ENCODE results near the gene KAZN. TPM values are rescaled to one million over a fixed set of nuclear protein-coding genes. Genes with fewer than 3 reads are reported as not detected.

The KAZN gene
- polyA plus RNA-seq, 3 donors, result 2.6 to 13.7 (median 10.8) TPM

- H3K27ac ChIP-seq (ENCODE audit: low read depth, low read length), result no peak overlapping the region
- WGBS, 3 donors, result 75 to 92% (median 81%) methylated on average over 5 to 7 of the region's 7 CpGs
Observed at GRCh38 chr1:14994148-14994547, 395.7 kb downstream of the KAZN start.

DNA sequence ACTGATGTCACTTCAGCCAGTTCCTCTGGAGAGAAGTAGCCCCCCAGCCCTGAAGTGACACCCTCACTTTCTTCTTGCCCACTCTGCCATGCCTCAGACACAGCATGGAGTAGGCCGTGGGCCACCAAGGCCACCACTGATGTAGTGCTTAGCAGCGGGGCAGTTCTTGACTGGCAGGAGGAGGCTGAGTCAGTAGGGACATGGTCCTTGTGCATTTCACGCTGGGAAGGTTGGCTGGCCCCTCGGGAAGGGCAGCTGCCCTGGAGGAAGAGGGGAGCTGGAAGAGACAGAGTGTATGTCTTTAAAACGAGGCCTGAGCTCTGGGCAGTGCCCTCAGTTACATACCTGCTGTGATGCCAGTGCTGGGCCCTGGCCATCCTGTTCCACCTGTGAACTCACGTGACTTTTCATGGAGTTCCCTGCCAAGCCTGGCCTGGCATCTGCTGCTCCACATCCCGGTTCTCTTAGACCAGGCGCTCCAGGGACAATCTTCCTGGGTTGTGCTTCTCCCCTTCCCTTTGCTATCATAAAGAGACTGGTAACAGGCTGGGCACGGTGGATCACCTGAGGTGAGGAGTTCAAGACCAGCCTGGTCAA, 396.5 kb downstream of the KAZN start:
- H3K27ac ChIP-seq (ENCODE audit: low read depth, low read length), result no peak overlapping the region
- WGBS, 3 donors, result 70 to 87% (median 85%) methylated on average over 9 of the region's 9 CpGs

DNA sequence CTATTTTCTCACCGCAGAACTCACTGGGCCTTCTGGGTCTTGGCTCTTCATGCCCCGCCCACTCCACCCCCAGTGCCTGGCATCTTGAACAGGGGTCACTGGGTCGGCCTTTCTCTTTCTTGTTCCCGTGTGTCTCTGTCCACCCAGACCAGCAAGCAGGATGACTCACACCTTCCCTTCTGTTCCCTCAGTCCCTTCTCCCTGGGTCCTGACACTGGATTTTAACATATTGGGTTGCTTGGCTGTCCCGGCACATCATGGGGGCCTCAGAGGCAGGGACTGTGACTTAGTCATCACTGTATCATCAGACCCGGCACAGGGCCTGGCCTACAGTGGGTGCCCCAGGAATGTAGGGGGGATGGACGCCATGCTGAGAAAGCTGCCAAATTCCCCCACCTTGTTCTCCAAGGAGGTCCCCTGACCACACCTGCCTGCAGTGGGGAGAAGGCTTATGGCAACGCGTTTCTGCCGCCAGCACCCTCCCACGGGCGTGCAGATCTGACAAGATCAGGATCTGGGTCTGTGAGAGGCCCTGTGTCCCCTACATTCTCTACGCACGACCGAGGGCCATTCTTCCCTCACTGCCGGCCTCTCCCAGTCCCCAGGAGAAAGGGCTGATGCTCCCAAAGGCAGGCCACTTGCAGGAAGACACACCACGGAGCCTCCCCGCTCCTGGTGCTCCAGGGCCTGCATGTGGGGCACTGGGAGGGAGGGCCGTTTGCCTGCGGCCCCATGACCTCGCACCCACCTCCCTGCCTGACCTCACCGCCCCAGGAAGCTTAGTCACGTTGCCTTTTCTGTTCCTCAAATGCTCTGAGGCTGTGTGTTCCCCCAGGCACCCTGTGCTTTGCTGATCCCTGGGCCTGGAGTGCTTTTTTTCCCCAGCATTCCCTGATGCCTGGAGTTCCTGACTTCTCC, 397.9 kb downstream of the KAZN start:
- H3K27ac ChIP-seq (ENCODE audit: low read depth, low read length), result no peak overlapping the region
- WGBS, 3 donors, result 58 to 80% (median 66%) methylated on average over 22 to 23 of the region's 23 CpGs

DNA sequence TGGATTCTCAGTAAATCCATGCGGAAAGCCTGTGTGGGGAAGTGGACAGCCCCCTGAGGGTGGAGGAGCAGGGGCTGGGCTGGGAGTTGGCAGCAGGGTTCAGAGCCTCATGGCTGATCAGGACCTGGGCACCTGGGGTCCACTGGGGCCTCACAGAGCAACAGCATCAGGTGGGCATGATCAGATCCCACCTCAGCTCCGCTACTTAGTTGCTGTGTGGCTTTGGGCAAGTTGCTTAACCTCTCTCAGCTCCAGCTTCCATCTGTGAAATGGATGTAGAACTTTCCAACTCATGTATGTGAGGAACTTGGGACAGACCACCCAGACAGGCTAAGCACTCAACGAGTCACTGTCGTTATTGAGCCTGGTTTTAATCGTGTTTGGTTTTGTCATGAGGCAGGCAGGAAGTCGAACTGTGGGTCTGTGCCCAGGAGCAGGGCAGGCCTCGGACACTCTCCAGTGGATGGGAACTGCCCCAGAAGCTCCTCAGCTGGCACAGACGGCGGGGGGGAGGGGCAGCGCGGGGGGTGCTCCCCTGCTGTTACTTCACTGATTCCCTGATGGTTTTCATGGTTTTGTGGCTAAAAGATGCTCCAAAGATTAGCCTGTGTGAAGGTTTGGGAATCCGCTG, 399.3 kb downstream of the KAZN start:
- 71 to 80% (median 77%) methylated on average over 12 of the region's 12 CpGs for WGBS, 3 donors

DNA sequence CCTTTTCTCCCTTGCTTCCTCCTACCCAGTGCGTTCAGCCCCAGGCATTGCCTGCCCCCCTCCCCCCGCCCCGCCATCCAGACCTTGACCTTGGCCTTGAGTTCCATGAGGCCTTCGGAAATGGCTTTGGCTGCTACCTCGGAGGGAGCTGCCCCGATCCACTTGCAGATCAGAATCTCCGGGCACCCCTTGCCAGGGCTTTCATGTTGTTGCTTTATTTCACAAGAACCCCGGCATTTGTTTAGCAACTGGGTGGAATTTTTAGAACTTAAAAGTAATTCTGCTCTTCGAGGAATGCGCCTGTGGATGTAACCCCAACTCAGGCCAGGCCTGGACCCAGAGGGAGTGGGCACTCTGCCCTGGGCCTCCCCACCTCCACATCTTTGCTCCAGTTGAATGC, 401.0 kb downstream of the KAZN start:
- no peak overlapping the region for H3K27ac ChIP-seq (ENCODE audit: low read depth, low read length)
- 66 to 74% (median 72%) methylated on average over 10 of the region's 10 CpGs for WGBS, 3 donors

More for the DNA sequence above, 399.3 kb downstream of the KAZN start:
- H3K27ac ChIP-seq (ENCODE audit: low read depth, low read length), result no peak overlapping the region

GRCh38 chr1:15000030-15000429, 401.5 kb downstream of the KAZN start:
- no peak overlapping the region for H3K27ac ChIP-seq (ENCODE audit: low read depth, low read length)
- WGBS, 3 donors, result 92 to 95% (median 92%) methylated on average over 4 of the region's 4 CpGs

DNA sequence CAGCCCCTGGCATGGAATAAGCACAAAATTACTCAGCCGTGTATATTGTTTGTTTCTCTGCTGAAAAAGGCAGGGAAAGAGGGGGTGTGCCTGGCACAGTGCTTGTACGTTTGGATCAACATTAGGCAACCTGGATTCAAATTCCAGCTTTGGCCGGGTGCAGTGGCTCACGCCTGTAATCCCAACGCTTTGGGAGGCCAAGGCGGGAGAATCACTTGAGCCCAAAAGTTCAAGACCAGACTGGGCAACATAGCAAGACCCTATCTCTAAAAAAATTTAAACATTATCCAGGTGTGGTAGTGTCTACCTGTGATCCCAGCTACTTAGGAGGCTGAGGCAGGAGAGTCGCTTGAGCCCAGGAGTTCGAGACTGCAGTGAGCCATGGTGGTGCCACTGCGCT, 402.2 kb downstream of the KAZN start:
- 93 to 95% (median 95%) methylated on average over 9 of the region's 9 CpGs for WGBS, 3 donors
- H3K27ac ChIP-seq (ENCODE audit: low read depth, low read length), result no peak overlapping the region

GRCh38 chr1:15001317-15001915, 402.9 kb downstream of the KAZN start:
- no peak overlapping the region for H3K27ac ChIP-seq (ENCODE audit: low read depth, low read length)
- WGBS, 3 donors, result 76 to 85% (median 77%) methylated on average over 11 to 12 of the region's 12 CpGs

DNA sequence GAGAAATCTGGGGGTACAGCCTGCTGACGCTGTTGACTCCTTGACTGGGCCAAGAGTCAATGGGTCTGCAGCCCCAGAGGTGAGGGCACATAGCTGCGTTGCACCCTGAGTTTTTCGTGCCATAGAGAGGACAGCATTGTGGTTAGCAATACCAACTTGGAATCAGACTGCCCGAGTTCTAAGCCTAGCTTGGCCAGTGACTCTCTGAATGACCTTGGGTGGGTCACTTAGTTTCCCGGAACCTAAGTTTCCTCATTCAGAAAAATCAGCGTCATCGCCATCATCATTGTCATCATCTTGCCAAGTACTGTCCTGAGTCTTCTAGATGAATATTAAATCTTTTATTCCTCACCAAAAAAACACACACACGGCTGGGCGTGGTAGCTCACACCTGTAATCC, 403.8 kb downstream of the KAZN start:
- no peak overlapping the region for H3K27ac ChIP-seq (ENCODE audit: low read depth, low read length)
- WGBS, 3 donors, result 83 to 90% (median 86%) methylated on average over 9 of the region's 9 CpGs

DNA sequence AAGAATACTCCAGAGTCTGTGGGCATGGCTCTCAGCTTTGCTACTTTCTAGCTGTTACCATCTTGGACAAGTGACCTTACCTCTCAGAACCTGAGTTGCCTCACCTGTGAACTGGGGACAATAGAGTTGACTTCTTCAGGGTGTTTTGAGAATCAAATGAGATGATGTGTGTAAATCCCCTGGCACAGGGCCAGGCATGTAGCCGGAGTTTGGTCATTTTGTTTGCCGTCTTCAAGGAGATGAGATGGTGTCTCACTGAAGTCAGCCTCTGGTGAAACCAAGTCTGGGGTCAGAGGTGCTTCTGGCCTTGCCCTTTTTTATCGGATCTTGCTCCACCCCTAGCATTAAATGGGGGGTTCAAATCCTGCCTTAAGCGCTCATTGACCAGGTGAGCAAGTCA, 405.9 kb downstream of the KAZN start:
- WGBS, 3 donors, result 67 to 75% (median 74%) methylated on average over 4 of the region's 4 CpGs
- no peak overlapping the region for H3K27ac ChIP-seq (ENCODE audit: low read depth, low read length)

DNA sequence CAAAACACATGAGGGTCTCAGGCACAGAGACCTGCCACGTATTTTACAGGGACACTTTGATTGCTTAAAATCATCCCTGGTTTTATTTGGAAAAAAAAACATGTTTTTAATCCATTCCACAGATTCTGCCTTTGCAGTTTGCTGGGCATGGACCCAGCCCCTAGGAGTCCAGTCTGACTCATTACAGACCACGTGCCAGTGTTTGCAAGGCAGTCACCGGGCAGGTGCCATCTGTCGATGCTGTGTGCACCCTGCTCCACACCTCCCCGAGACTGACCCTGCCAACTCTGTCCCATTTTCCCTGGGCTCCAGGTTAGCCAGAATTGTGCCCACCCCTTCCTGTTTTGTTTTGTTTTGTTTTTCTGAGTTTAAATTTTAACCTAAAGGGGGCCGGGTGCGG, 406.6 kb downstream of the KAZN start:
- WGBS, 3 donors, result 77 to 79% (median 79%) methylated on average over 7 of the region's 7 CpGs

DNA sequence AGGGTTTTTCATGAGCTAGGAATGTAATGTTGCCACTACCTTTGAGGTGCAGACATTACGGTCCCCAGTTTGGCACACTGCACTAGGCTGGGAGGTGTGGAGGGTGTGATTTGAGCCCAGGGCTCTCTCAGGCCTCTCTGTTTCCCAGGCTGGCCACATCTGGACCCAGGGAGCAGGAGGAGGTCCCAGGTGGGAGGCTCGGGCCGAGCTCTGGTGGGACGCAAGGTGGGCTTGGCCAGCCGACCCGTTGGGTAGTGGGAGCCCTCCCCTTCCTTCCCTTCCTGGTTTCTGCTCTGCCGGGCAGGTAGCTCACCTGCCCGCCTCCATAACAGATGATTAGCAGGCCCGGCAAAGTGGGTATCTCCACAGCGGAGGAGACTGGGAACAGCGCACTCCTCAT, 408.9 kb downstream of the KAZN start:
- no peak overlapping the region for H3K27ac ChIP-seq (ENCODE audit: low read depth, low read length)
- 77 to 80% (median 79%) methylated on average over 11 of the region's 11 CpGs for WGBS, 3 donors

More for the DNA sequence above, 406.6 kb downstream of the KAZN start:
- H3K27ac ChIP-seq (ENCODE audit: low read depth, low read length), result no peak overlapping the region

- no peak overlapping the region for H3K27ac ChIP-seq (ENCODE audit: low read depth, low read length)
- WGBS, 3 donors, result 45 to 67% (median 50%) methylated on average over 12 of the region's 12 CpGs
Observed at GRCh38 chr1:15007842-15008241, 409.4 kb downstream of the KAZN start.

GRCh38 chr1:15008783-15009729, 410.6 kb downstream of the KAZN start:
- 57 to 71% (median 60%) methylated on average over 19 of the region's 19 CpGs for WGBS, 3 donors
- no peak overlapping the region for H3K27ac ChIP-seq (ENCODE audit: low read depth, low read length)

DNA sequence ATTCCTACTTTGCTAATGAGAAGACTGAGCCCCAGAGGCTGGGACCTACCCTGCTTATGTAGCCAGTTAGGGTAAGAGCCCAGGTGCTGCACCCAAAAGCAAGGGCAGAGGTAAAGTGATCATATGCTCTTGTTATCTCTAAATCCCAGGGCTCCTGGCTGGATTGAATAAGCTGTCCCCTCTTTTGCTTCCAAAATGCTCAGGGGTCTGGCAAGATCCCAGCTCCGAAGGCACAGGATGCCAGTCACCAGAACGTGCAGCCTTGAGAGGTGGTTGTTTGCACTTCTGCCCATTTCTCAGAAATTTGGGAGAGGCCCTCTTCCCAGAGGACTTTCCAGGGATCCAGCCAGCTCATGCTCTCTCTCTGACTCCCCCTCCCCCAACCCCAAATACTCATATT, 412.7 kb downstream of the KAZN start:
- 50 to 68% (median 64%) methylated on average over 2 of the region's 2 CpGs for WGBS, 3 donors
- no peak overlapping the region for H3K27ac ChIP-seq (ENCODE audit: low read depth, low read length)

DNA sequence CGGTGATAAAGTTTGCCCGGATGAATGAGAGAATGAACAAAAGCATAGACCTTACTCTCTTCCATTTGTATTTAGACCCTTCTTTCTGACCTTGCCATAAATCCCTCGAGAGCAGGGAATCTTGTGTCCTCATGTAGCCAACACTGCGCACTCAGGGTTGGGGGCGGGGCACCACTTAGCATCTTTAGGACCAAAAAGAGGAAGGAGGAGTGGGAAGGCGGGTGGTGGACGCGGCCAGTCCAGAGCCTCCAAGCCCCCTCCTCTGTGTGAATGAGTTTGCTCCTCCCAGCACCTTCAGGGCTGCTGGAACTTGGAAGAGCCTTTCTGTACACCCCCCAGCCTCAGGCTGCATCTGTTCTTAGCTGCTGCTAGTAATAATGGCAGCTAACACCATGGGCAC, 413.2 kb downstream of the KAZN start:
- 77 to 85% (median 80%) methylated on average over 8 of the region's 8 CpGs for WGBS, 3 donors
- H3K27ac ChIP-seq (ENCODE audit: low read depth, low read length), result no peak overlapping the region

DNA sequence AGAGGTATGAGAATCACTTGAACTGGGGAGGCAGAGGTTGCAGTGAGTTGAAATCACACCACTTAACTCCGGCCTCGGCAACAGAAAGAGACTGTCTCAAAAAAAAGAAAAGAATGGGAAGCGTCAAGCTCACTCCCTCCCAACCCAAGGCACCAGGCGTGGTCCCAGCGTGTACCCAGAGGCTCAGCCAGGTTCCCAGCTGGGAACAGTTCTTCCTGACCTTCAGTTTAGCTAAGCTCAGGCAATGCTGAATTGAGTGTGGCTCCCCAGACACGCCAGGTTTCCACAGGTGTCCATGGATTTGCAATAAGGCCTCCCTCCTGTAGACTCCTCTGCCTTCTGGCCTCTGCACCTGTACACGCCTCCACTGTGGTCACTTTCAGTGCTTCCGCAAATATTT, 414.3 kb downstream of the KAZN start:
- H3K27ac ChIP-seq (ENCODE audit: low read depth, low read length), result no peak overlapping the region
- 80 to 86% (median 81%) methylated on average over 8 of the region's 8 CpGs for WGBS, 3 donors

DNA sequence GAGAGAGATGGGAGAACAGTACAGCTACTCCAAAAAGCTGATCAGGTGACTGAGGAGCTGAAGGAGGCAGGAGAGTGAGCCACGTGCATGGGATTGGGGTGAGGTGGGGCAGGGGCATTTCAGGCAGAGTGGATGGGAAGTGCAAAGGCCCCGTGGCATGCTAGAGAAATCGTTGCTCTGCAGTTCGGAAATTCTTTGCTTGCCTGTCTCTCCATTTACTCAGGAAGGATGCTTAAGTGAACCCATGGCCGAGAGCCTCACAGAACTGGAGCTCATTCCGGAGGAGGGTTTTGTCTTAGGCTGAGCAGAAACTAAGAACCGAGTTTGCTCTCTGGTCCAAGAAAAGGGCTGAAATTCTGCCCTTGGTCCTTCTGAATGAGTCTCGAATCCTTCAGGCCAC, 415.3 kb downstream of the KAZN start:
- no peak overlapping the region for H3K27ac ChIP-seq (ENCODE audit: low read depth, low read length)
- WGBS, 3 donors, result 82 to 85% (median 83%) methylated on average over 8 of the region's 8 CpGs
